GM15510 (cell line): Measurements from ENCODE around the gene PCDHB2.

Experiments
- POLR2A ChIP-seq: IDR thresholded peaks from 3 replicates; pipeline ENCODE4 v1.6.1; 2011; ENCODE audit warnings: borderline replicate concordance; ENCODE audit not compliant: insufficient read length; ENCODE audit errors: extremely low read depth

PCDHB2 gene

DNA sequence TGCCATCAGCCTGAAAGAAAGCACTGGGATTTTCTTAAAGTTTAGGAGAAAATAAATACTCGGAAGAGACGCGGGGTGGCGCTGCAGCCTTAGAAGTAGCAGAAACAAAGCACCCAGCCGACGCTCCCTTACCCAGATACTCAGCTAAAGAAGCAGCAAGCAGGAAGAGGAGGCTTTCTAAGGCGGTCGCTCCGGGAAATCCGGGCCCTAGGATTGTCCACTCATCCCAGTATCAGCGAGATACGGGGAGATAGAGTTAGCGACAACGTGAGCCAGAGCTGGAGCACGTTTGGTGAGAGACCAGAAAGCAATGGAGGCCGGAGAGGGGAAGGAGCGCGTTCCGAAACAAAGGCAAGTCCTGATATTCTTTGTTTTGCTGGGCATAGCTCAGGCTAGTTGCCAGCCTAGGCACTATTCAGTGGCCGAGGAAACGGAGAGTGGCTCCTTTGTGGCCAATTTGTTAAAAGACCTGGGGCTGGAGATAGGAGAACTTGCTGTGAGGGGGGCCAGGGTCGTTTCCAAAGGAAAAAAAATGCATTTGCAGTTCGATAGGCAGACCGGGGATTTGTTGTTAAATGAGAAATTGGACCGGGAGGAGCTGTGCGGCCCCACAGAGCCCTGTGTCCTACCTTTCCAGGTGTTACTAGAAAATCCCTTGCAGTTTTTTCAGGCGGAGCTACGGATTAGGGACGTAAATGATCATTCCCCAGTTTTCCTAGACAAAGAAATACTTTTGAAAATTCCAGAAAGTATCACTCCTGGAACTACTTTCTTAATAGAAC, at the start of gene PCDHB2:
Gene PCDHB2, plus strand, starts transcription at position 135 of the 782 bp plus-strand sequence. Its CDS starts 176 bp downstream, at position 311.
- no peak for TF ChIP-seq POLR2A

DNA sequence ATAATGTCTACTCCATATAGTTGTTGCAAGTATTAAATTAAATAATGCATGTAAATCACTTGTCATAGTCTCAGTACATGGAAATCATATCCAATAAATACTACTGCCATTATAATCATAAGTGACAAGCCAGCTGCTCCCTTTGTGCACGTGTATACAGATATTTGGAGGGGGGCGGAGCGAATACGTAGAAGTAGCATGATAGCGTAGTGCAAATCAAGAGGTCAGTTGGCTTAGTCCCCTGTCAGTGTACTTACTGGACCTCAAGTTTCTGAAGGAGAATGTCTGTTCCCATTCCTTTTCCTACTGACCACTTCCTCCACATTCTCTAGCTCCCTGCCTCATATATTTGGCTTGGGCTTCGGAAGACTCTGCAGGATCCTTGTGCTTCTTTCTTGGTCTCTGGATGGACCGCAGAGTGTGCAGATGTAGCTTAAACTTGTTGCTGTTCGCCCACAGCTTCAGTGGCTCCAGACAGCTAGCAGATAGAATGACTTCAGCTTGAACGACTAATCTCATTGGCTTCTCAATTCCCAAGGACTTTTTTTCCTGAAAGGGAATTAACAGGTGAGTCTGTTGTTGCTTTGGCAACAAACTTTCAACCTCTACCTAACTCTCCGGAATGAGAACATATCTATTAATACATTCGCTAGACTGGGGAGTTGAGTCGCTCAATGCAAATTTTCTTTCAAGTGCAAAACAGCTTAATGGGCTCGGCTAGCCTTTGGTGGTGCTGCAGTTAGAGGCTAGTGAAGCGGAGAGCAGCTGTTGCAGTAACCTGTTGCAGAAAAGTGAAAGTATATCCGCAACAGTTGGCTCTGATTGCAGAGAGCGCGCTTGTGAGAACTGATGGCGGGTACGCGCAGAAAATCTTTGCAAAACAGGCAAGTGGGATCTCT, 43.5 kb upstream of the PCDHB2 start, which contains the start of gene PCDHB1:
Gene PCDHB1, plus strand, starts transcription at position 753 of the 899 bp plus-strand sequence. Its CDS starts 97 bp downstream, at position 850.
- no peak for TF ChIP-seq POLR2A

DNA sequence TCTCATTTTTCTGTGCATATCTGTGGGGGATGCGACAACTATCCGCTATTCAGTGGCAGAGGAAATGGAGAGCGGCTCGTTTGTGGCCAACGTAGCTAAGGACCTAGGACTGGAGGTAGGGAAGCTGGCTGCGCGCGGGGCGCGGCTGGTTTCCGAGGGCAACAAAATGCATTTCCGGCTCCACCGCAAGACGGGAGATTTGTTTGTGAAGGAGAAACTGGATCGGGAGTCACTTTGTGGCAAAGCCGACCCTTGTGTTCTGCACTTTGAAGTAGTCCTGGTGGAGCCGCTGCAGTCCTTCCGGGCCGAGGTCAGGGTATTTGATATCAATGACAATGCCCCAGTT, 42.9 kb upstream of the PCDHB2 start:
- TF ChIP-seq POLR2A: no peak

DNA sequence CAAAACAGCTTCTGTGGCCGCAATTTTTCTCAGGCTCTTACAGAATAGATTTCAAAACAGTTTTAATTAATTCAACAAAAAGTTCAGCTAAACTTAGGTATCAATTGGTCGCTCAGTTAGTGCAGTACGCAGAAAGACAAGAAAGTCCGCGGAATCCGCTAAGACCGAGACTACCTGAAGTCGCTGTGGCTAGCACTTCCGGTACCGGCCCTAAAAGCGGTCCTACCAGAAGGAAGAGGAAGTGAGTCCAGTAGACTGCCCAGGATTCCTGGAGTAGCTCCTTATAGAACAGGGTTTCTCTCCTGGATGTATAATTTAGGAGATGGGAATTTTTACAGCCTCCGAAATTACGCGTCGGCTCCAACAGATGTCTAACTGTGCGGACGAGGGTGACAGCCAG, 16.6 kb upstream of the PCDHB2 start:
- TF ChIP-seq POLR2A: no peak

DNA sequence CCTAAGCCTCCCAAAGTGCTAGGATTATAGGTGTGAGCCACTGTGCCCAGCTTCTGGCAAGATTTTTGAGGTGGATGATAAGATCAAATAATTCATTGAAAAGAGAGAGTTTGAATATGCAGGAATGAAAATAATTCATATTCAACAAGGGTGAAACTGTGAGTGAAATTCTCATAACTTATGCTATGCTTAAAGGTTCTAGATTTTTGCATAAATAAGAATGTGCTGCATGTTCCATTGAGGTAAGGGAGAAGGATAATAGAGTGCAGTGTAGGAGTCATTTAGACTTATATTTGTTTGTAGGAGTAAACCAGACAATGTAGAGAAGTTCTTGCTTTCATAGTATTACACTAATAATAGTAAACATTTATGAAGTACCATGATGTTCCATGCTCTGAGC, 12.2 kb upstream of the PCDHB2 start:
- no peak for TF ChIP-seq POLR2A

DNA sequence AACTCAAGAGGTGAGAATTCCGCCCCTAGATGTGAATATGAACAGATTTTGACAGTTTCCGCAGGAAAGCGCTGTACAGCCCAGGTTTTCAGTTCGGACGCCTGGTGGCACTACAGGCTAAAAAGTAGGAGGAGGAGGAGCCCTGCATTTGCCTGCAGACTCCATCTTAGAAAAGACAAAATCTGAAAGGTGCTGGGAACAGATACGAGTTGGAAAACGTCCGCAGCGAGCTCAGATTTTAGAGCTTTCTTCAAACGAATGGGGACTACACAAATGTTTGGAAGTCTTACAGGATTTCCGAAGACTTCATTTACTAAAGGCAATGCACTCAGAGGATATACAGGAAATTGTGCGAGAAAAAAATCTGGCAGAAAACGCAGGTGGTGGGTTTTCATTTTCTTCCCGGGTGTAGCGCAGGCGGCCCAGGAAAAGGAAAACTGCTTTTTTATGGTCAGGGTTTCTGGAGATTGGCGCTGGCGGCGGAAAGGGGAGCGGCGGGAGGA, 9.9 kb upstream of the PCDHB2 start:
- TF ChIP-seq POLR2A: no peak

DNA sequence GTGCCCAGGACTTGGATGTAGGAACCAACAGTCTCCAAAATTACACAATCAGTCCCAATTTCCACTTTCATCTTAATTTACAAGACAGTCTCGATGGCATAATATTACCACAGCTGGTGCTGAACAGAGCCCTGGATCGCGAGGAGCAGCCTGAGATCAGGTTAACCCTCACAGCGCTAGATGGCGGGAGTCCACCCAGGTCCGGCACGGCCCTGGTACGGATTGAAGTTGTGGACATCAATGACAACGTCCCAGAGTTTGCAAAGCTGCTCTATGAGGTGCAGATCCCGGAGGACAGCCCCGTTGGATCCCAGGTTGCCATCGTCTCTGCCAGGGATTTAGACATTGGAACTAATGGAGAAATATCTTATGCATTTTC, 837 bp downstream of the PCDHB2 start:
- no peak for TF ChIP-seq POLR2A

DNA sequence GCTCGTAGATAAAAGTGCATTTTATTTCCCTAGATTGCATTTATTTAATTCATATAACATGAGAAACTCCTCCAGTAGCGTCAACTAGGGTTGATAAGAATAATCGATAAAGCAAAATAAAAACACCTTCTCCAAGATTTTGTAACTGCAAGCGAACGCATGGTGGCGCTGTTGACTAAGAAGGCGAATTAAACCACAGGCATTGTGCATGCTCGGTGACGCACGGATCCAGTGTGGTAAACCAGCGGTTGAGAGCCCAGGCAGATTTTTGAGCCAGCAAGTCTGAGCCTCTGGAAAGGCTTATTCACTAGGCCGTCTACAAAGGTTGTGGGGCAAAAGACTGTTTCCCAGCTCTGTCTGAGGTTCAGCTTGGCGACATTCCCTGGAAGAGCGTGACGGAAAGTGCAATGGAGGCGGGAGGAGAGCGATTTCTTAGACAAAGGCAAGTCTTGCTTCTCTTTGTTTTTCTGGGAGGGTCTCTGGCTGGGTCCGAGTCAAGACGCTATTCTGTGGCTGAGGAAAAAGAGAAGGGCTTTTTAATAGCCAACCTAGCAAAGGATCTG, 5.9 kb downstream of the PCDHB2 start, which contains the start of gene PCDHB3:
Gene PCDHB3, plus strand, starts transcription at position 231 of the 563 bp plus-strand sequence. Its CDS starts 177 bp downstream, at position 408.
- no peak for TF ChIP-seq POLR2A

DNA sequence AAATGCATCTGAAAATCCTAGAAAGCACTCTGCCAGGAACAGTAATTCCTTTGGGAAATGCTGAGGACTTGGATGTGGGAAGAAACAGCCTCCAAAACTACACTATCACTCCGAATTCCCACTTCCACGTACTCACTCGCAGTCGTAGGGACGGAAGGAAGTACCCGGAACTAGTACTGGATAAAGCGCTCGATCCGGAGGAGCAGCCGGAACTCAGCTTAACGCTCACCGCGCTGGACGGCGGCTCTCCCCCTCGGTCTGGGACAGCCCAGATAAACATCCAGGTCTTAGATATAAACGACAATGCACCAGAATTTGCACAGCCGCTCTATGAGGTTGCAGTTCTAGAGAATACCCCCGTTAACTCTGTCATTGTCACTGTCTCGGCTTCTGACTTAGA, 6.6 kb downstream of the PCDHB2 start:
- TF ChIP-seq POLR2A: no peak

DNA sequence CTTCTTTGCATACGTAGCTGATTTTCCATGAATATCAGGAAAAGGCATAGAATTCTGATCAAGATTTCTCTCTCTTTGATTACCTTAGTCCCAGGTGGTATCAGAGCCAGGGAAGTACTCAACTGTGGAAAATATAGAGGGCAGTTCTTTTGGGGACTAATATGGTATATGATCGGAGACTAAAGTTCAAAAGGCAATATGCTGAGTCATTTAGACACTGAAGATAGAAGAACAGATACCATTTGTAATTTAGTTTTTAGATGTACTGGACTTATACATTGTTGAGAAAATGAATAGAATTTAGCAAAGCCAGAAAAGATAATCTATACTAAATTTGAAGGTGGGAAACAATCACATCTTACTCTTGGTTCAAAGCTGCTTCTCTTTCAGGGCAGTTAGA, 10.9 kb downstream of the PCDHB2 start:
- TF ChIP-seq POLR2A: no peak

DNA sequence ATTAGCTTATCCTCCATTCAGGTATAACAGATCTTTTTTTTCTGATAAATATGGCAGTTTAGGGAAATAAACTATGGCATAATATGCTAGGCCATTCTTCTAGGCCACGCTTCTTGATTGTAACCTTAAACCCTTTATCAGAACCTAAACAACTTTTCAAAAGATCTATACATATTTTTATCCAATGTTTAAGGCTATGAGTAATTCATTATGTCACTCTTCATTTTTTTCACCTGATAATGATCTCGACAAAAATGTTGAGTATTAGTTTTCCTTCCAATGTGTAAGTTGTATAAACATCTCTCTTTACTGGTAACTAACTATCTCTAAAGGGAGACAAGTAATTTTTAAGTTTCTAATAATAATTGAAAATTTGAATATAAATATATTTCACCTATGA, 24.8 kb downstream of the PCDHB2 start:
- no peak for TF ChIP-seq POLR2A

DNA sequence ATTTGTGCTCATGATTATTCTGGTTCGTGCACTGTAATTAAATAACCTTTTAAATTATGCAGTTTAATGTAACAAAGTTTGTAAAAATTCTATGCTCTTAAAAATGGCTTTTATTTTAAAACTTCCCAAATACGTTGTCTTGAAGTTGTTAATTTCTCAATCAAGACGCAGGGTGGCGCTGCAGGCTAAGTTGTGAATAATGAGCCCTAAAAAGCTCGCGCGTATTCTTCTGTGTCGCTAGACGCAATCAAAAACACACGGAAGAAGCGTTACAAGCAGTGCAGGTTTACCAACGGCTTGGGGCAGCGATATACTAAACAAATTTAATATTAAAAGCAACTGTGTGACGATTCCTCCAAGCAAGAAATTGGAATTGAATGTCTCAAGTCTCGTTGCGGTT, 27.1 kb downstream of the PCDHB2 start, which contains the start of gene PCDHB4:
Gene PCDHB4, plus strand, starts transcription at position 256 of the 400 bp plus-strand sequence. CDS start 181 bp downstream, outside the sequence.
- no peak for TF ChIP-seq POLR2A

DNA sequence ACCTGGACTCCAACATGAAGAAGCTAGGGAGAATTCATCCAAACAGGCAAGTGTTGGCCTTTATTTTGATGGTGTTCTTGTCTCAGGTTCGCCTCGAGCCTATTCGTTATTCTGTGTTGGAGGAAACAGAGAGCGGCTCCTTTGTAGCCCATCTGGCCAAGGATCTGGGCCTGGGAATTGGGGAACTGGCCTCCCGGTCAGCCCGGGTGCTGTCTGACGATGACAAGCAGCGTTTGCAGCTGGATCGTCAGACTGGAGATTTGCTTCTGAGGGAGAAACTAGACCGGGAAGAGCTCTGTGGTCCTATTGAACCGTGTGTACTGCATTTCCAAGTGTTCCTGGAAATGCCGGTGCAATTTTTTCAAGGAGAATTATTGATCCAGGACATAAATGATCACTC, 27.6 kb downstream of the PCDHB2 start:
- TF ChIP-seq POLR2A: no peak

DNA sequence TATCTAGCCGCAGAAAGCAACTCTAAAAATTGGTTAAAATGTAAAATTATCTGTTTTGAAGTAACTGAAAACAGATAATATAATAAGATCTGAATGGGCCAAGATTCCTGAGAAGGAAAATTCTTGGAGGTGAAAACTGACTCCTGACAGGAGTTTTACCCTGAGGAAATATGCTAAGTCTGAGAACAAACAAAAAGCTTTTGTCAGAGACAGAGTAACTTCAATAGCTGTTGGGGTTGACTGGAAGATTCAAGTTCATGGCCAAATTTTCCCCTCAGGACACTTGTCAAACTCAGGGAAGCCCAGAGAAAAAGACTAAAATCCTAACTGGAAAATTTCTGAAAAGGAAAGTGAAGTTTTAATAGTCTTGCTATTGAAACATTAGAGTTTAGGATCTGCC, 32.9 kb downstream of the PCDHB2 start:
- TF ChIP-seq POLR2A: no peak
